Neural crest cell (in vitro differentiated cells): ENCODE measurements around the gene ZNF345. TPM values are rescaled to one million over a fixed set of nuclear protein-coding genes. Genes with fewer than 3 reads are reported as not detected.

ENCODE experiments used
- DNase-seq: peaks from one replicate; pipeline ENCODE4 v3.0.0; 2021; ENCODE audit warnings: low read depth, mixed read lengths, low spot score
- H3K27ac Mint-ChIP-seq: one replicate; pipeline ENCODE4 v1.8.0; 2021; ENCODE audit warnings: mild to moderate bottlenecking, mixed read lengths; ENCODE audit not compliant: unreplicated experiment
- H3K27me3 Mint-ChIP-seq: 2 replicates; pipeline ENCODE4 v1.8.0; 2021; ENCODE audit warnings: low read depth, mild to moderate bottlenecking, mixed read lengths
- H3K36me3 Mint-ChIP-seq: 2 replicates; pipeline ENCODE4 v1.8.0; 2021; ENCODE audit warnings: low read depth, mild to moderate bottlenecking, mixed read lengths
- H3K4me1 Mint-ChIP-seq: 2 replicates; pipeline ENCODE4 v1.8.0; 2021; ENCODE audit warnings: mixed read lengths
- H3K4me3 Mint-ChIP-seq: one replicate; pipeline ENCODE4 v1.8.0; 2021; ENCODE audit warnings: mild to moderate bottlenecking, mixed read lengths
- H3K9me3 Mint-ChIP-seq: 2 replicates; pipeline ENCODE4 v1.8.0; 2021; ENCODE audit warnings: mixed read lengths
- CTCF ChIP-seq: fragments of 200-600 bp; sonication (generic); conservative IDR thresholded peaks from 2 replicates; pipeline ENCODE4 v1.5.0; 2021; ENCODE audit warnings: antibody characterized with exemption, mild to moderate bottlenecking
- total RNA-seq: library from RNA; stranded (reverse); gene quantifications from 2 replicates; pipeline ENCODE4 v1.2.1, GENCODE V29; 2021

The ZNF345 gene
- total RNA-seq, 1 donor from 2014 or later, result 10.2 TPM

GRCh38 chr19:36849701-36850558, 746 bp upstream of the ZNF345 start:
- H3K36me3 Mint-ChIP-seq, result peaks cover 39% of the 10 kb centered on the region
- H3K4me1 Mint-ChIP-seq, result peaks cover 4% of the 10 kb centered on the region
- peak; percentile 76 for DNase-seq
- no peak overlapping the region for H3K4me3 Mint-ChIP-seq
- no peaks in the 10 kb centered on the region for H3K27me3 Mint-ChIP-seq
- no peak overlapping the region for H3K27ac Mint-ChIP-seq
- TF ChIP-seq CTCF, result no peak
- H3K9me3 Mint-ChIP-seq, result peaks cover 6% of the 10 kb centered on the region

- Mint-ChIP-seq H3K9me3 (peaks cover 7% of the 10 kb centered on the region), H3K4me1 (peaks cover 4% of the 10 kb centered on the region), H3K36me3 (peaks cover 36% of the 10 kb centered on the region), H3K27ac (no peak overlapping the region), H3K4me3 (no peak overlapping the region), H3K27me3 (no peaks in the 10 kb centered on the region)
- TF ChIP-seq CTCF, result no peak
- DNase-seq, result no peak
These were observed 1.2 kb downstream of the ZNF345 start for GRCh38 chr19:36851898-36852297.

GRCh38 chr19:36876993-36877938, 26.6 kb downstream of the ZNF345 start:
- H3K36me3 Mint-ChIP-seq, result peaks cover 61% of the 10 kb centered on the region
- peaks cover 28% of the 10 kb centered on the region for H3K9me3 Mint-ChIP-seq
- H3K27ac Mint-ChIP-seq, result no peak overlapping the region
- no peak for DNase-seq
- H3K4me3 Mint-ChIP-seq, result no peak overlapping the region
- no peaks in the 10 kb centered on the region for H3K4me1 Mint-ChIP-seq
- no peak for TF ChIP-seq CTCF
- H3K27me3 Mint-ChIP-seq, result no peaks in the 10 kb centered on the region

- no peak for TF ChIP-seq CTCF
- Mint-ChIP-seq H3K36me3 (peaks cover 74% of the 10 kb centered on the region), H3K27me3 (no peaks in the 10 kb centered on the region), H3K4me1 (no peaks in the 10 kb centered on the region), H3K9me3 (peaks cover 39% of the 10 kb centered on the region), H3K4me3 (no peak overlapping the region), H3K27ac (no peak overlapping the region)
- DNase-seq, result no peak
These were observed 41.2 kb downstream of the ZNF345 start for GRCh38 chr19:36891768-36892357.

- H3K27me3 Mint-ChIP-seq, result no peaks in the 10 kb centered on the region
- no peak overlapping the region for H3K4me3 Mint-ChIP-seq
- H3K9me3 Mint-ChIP-seq, result peaks cover 48% of the 10 kb centered on the region
- H3K27ac Mint-ChIP-seq, result no peak overlapping the region
- DNase-seq, result no peak
- TF ChIP-seq CTCF, result no peak
- no peaks in the 10 kb centered on the region for H3K4me1 Mint-ChIP-seq
- peaks cover 81% of the 10 kb centered on the region for H3K36me3 Mint-ChIP-seq
These were observed 44.2 kb downstream of the ZNF345 start for GRCh38 chr19:36894849-36895383.
